ENCODE results near the gene SIGLEC12. TPM values are rescaled to one million over a fixed set of nuclear protein-coding genes. Genes with fewer than 3 reads are reported as not detected.

SIGLEC12 gene
- total and polyA plus RNA-seq, 9 of the 15 experiments (the other 6 are each of a cell fraction or from before 2014, with no cell fraction given): 0.08 to 1.3 (median 0.54) TPM

DNA sequence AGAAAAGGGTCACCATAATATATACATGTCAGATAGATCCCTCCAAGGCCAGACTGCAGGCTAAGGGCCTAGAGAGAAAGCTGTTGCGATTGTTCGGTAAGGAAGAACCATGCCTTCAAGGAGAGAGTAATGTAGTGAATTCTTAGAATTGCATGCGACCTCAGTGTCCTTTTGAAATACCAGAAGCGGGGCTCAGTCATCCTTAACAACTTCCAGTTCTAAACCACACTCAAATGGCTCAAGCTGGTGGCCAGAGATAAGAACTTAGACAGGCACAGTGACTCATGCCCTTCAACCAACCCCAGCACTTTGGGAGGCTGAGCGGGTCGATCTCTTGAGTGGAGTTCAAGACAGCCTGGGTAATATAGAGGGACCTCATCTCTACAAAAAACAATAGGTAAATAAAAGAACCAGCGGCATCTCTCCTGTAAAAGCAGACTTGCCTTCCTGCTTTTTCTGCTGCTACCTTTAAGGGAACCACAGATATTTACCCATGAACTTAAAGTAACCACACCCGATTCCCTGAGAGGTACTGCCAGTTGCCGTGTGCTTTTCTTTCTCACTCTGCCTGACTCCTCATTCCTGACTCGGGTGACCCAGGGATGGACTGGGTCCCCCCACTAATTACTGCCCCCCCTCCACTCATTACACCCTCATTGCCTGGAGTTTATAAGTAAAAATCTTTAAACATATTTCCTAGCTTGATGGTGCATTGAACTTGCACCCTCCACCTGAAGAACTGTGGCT is 45.2 kb upstream of the SIGLEC12 start (continued):
- TF ChIP-seq, protein P1, sequence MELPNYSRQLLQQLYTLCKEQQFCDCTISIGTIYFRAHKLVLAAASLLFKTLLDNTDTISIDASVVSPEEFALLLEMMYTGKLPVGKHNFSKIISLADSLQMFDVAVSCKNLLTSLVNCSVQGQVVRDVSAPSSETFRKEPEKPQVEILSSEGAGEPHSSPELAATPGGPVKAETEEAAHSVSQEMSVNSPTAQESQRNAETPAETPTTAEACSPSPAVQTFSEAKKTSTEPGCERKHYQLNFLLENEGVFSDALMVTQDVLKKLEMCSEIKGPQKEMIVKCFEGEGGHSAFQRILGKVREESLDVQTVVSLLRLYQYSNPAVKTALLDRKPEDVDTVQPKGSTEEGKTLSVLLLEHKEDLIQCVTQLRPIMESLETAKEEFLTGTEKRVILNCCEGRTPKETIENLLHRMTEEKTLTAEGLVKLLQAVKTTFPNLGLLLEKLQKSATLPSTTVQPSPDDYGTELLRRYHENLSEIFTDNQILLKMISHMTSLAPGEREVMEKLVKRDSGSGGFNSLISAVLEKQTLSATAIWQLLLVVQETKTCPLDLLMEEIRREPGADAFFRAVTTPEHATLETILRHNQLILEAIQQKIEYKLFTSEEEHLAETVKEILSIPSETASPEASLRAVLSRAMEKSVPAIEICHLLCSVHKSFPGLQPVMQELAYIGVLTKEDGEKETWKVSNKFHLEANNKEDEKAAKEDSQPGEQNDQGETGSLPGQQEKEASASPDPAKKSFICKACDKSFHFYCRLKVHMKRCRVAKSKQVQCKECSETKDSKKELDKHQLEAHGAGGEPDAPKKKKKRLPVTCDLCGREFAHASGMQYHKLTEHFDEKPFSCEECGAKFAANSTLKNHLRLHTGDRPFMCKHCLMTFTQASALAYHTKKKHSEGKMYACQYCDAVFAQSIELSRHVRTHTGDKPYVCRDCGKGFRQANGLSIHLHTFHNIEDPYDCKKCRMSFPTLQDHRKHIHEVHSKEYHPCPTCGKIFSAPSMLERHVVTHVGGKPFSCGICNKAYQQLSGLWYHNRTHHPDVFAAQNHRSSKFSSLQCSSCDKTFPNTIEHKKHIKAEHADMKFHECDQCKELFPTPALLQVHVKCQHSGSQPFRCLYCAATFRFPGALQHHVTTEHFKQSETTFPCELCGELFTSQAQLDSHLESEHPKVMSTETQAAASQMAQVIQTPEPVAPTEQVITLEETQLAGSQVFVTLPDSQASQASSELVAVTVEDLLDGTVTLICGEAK (IDR thresholded peaks at IDR 0.05): peak; percentile 33; the same call in 1 of the 2 replicates
- TF ChIP-seq, protein P1 (CRISPR knock-in tag; IDR thresholded peaks at IDR 0.05): no peak
- TF ChIP-seq JUND (IDR thresholded peaks at IDR 0.05; ENCODE audit: borderline replicate concordance, low read depth, low read length): peak; percentile 99
- peak; percentile 98; the same call in 2 of the 3 replicates for TF ChIP-seq JUND (tag; IDR thresholded peaks at IDR 0.05; ENCODE audit: borderline replicate concordance, low read depth, low read length)
- TF ChIP-seq, protein P2, sequence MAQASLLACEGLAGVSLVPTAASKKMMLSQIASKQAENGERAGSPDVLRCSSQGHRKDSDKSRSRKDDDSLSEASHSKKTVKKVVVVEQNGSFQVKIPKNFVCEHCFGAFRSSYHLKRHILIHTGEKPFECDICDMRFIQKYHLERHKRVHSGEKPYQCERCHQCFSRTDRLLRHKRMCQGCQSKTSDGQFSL (CRISPR knock-in tag; IDR thresholded peaks at IDR 0.05): no peak
- TF ChIP-seq, protein P2 (tag; IDR thresholded peaks at IDR 0.05): no peak; a peak in 1 of 4 replicates
- TF ChIP-seq ETV5 (CRISPR knock-in tag; IDR thresholded peaks at IDR 0.05; ENCODE audit: low read depth): peak; percentile 94
- peak; percentile 8; the same call in 1 of the 2 replicates for TF ChIP-seq GABPA (tag; conservative IDR thresholded peaks at IDR 0.05; ENCODE audit: low read depth)
- peak; percentile 96 for TF ChIP-seq POLR2AphosphoS5 (IDR thresholded peaks at IDR 0.05; ENCODE audit: control insufficient read depth, insufficient read depth, low read depth, low read length)
- TF ChIP-seq GATAD2A (IDR thresholded peaks at IDR 0.05): peak; percentile 76; the same call in 1 of the 2 replicates
- TF ChIP-seq CCNT2 (IDR thresholded peaks at IDR 0.05; ENCODE audit: borderline replicate concordance, extremely low read depth, insufficient read length, low read depth, low read length): peak; percentile 99
- peak; percentile 99 for TF ChIP-seq STAT5A (IDR thresholded peaks at IDR 0.05; ENCODE audit: borderline replicate concordance, low read length)
- TF ChIP-seq TEAD4 (IDR thresholded peaks at IDR 0.05; ENCODE audit: low read length): peak; percentile 99
- no peak for TF ChIP-seq TEAD4 (CRISPR knock-in tag; IDR thresholded peaks at IDR 0.05; ENCODE audit: borderline replicate concordance)
- 0 out of 2 replicates have a peak, but pooled peaks have one; percentile 21 for TF ChIP-seq ELF2 (CRISPR knock-in tag; IDR thresholded peaks at IDR 0.05)
- TF ChIP-seq RFX7 (CRISPR knock-in tag; IDR thresholded peaks at IDR 0.05): no peak

Measured in K562 (cell line).